Measurements from ENCODE around the gene KIRREL3.
"Not testable (repeated sequence)": the region's sequence is repeated elsewhere in the genome, so short reads cannot be mapped to it uniquely, and the experiment has no call there.

KIRREL3 gene

GRCh38 chr11:126400019-126400418 is 600.6 kb downstream of the KIRREL3 start:
- no peak for DNase-seq (ENCODE audit: low read depth)

- no peak for DNase-seq (ENCODE audit: low read depth)
These were observed 601.8 kb downstream of the KIRREL3 start for GRCh38 chr11:126398721-126399120.

DNA sequence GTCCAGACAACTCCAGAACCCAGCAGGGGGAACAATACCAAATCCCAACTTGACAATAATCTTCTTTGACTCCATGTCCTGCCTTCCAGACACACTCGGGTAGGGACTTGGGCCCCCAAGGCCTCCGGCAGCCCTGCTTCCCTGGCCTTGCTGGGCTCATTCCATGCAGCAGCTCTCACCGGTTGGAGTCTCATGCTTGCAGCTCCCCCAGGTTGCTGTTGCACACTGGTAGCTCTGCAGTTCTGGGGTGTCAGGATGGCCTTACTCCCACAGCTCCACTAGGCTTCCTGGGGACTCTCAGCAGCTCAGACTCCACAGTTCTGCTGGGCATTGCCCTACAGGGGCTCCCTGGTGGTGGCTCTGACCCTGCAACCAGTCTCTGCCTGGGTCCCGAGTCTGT is 602.3 kb downstream of the KIRREL3 start:
- DNase-seq (ENCODE audit: low read depth) = no peak

- no peak for DNase-seq (ENCODE audit: low read depth)
These were observed 603.6 kb downstream of the KIRREL3 start for GRCh38 chr11:126396965-126397364.

DNA sequence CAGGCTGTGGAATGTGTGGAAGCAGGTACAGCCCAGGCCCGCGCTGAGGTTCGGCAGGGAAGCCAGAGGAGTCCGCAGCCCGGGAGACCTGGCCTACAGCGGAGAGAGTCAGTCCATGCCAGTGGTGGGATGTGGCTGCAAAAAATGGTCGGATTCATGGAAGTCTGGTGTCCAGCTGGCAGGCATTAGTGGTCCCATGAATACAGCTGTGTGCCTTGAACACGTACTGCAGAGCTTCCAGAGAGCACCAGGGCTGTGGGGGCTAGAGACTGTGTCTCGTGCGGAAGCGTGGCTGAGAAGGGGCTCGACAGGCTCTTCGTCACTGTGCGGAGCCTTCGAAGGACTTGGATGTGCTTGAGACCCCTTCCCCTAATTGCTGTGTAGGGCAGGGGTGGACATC is 604.3 kb downstream of the KIRREL3 start:
- DNase-seq (ENCODE audit: low read depth) = not testable (repeated sequence)

- DNase-seq (ENCODE audit: low read depth) = not testable (repeated sequence)
These were observed 604.8 kb downstream of the KIRREL3 start for GRCh38 chr11:126395784-126396183.

DNA sequence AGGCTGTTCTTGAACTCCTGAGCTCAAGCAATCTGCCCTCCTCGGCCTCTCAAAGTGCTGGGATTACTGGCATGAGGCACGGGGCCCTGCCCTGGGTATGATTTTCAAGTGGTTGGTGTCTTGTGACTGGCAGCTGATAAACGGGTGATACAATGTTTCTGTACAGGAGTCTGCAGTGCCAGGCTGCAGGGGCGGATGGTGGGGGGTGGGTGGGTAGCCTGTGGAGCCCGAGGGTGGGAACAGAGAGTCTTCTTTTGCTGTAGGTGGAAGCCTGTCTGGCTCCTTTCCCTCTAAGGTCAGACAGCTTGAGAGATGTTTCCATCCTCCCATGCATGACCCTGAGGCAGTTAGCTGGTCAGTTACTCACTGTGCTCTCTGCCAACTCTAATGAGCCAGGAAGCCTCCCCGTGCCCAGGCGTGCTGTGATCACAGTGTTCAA is 605.9 kb downstream of the KIRREL3 start:
- DNase-seq (ENCODE audit: low read depth) = not testable (repeated sequence)

- no peak for DNase-seq (ENCODE audit: low read depth)
These were observed 606.5 kb downstream of the KIRREL3 start for GRCh38 chr11:126394036-126394435.

DNA sequence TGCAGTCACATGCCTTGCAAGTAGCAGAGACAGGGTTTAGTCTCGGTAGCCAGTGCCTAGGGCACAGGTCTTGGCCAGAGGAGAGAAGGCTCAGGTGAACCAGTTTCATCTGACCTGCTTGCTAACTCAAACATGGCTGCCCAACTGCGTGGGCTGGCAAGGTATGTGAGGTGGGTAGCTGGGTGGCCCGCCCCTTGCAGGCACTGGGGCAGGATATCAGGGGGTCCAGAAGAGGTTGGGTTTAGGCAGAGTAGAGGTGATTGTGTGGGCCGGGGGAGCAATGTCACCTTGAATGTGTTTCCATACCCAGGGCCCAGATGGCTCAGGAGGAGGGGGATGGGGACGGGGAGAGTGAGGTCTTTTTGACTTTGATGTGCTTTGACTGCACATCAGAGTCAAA is 607.4 kb downstream of the KIRREL3 start:
- DNase-seq (ENCODE audit: low read depth) = no peak

GRCh38 chr11:126392633-126393013 is 607.9 kb downstream of the KIRREL3 start:
- no peak for DNase-seq (ENCODE audit: low read depth)

GRCh38 chr11:126391970-126392632 is 608.5 kb downstream of the KIRREL3 start:
- DNase-seq (ENCODE audit: low read depth) = no peak

DNA sequence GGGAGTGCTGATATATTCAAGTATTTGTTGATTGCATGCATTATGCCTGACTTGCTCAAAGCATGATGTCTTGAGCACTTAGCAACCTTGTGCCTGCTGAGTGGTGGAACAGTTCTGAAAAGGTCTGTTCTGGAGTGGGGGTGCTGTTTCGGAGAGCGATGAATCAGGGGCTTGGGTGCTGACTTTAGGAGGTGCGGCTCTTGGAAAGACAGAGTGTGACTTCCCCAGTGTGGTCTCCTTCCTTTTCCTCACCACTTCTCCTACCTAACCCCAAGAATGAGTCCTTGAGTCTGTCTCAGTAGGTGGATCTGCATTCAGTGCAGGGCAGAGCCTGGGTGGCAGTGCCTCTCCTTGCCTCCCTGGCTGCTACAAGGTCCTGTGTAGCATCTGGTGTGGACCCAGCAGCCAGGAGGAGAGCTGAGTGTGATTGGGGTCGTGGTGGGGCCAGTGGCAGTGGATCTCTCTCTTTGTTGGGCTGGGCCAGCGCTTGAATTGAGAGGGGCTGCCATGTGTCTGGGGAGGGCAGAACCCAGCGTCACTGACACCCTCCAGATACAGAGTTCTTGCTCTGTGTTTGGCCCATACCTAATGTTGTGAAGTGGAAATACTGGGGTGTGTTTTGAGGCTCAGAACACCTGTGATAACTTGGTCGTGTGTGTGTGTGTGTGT is 609.1 kb downstream of the KIRREL3 start:
- no peak for DNase-seq (ENCODE audit: low read depth)

DNA sequence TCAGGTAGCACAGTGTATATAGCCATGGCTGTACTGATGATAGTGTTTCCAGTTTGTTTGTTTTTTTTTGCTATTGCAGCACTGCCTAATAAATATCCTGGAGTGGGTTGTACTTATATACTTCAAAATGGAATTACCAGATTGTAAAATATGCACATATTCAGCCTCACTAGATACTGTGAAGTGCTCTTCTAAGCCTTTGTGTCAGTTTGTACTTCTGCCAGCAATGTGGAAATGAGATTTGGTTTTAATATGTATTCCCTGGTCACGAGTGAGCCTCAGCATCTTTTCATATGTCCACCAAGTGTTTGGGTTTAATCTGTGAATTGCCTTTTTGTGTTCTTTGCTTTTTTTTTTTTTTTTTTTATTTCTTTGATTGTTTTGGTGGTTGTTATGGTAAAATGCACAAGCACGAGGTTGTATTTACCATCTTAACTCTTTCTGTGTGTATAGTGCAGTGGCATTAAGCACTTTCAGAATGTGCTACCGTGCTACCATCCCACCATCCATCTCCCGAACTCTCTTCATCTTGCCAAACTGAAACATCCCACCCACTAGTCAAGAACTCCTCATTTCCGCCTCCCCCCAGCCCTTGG is 610.2 kb downstream of the KIRREL3 start:
- no peak for DNase-seq (ENCODE audit: low read depth)

- no peak for DNase-seq (ENCODE audit: low read depth)
These were observed 612.7 kb downstream of the KIRREL3 start for GRCh38 chr11:126387857-126388256.

GRCh38 chr11:126386729-126387071 is 613.9 kb downstream of the KIRREL3 start:
- not testable (repeated sequence) for DNase-seq (ENCODE audit: low read depth)

DNA sequence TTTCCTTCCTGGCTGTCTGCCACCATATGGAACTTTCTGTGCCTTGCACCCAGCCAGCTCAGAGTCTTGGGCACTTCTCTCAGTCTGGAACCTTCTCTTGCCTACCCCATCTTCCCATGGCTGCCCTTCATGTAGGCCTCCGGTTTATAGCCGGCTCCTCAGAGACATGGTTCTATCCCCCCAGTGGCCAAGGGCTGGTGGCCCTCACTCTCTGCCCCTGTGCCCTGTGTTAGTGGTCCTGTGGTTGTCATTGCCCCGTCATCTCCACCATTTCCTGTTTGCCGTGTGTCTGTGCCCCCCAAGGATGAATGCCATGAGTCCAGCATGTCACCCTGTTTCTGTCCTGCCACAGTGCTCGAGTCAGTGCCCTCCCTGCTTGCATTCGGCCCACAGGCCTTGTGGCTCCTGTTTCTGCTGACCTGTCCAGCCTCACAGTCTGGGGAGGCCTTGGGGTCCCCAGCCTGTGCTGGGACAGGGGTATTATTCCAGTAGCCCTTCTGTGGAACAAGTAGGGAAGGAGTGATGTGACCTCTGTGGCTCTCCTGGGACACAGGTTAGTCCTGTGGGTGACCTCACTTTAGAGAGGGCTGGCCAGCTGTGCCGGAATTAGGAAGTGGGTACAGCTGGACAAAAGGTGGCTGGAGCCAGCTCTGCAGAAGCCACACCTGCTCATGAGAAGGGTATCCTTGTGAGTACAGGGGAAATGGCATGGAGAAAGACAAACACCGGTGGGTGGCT is 614.4 kb downstream of the KIRREL3 start:
- no peak for DNase-seq (ENCODE audit: low read depth)

DNA sequence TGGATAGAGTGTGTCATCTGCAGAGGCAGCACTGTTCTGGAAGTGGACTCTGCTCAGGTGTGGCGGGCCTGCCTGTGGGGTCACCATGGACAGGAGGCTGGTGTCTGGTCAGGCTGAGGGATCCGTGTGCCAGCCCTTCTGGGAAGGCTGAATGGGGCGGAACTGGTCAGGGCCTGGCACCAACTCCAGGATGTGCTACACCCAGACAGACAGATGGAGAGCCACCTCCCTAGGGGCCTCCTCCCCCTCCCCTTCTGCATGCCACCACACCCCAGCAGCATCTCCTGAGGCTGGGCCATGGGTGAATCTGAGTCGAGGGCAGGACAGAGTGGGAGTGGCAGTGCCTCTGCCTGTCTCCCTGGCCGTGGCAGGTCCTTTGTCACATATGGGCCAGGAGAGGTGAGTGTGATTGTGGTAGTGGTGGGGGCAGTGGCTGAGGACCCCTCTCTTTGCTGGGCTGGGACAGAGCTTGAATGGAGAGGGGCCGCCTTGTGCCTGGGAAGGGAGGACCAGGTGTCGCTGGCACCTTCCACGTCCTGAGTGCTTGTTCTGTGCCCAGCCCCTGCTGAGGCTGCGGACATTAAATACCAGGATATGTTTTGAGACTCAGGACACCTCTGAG is 616.0 kb downstream of the KIRREL3 start:
- no peak for DNase-seq (ENCODE audit: low read depth)

- DNase-seq (ENCODE audit: low read depth) = no peak
These were observed 616.9 kb downstream of the KIRREL3 start for GRCh38 chr11:126383339-126384335.

DNA sequence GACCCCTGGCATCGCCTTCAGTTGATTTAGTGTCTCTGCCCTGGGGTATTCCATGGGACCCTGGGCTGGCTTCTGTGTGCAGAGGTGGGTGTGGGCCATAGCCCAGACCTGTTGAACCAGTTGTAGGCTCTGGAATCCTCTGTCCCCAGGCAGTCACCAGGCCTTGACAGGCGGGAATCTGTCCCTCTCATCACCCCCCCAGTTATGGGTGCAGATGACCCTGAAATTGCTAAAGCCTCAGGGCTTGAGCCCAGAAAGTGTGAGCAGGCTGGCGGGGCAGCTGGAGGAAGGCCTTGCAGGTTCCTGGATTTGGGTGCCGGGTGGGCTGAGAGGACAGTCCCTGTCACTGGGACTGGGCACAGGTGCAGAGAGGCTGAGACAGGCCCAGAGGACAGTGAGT is 617.9 kb downstream of the KIRREL3 start:
- not testable (repeated sequence) for DNase-seq (ENCODE audit: low read depth)

DNA sequence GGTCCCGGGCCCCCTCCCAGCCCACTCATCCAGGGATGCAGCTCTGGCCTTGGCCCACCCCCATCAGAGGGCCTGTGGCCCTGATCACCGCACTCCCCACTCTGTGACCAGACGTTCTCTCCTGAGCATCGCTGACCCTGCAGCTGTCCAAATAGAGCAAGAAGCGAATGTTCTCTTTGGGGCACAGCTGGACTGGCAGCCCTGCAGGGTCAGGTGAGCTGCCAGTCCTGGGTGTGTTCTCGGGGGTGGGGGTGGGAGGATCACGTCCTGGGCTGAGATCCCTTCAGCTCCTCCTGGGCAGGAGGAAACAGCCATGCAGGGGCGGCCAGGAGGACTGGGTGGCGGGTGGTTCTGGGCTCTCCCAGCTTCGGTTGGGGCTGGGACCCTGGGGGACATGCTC is 618.6 kb downstream of the KIRREL3 start:
- DNase-seq (ENCODE audit: low read depth) = not testable (repeated sequence)

DNA sequence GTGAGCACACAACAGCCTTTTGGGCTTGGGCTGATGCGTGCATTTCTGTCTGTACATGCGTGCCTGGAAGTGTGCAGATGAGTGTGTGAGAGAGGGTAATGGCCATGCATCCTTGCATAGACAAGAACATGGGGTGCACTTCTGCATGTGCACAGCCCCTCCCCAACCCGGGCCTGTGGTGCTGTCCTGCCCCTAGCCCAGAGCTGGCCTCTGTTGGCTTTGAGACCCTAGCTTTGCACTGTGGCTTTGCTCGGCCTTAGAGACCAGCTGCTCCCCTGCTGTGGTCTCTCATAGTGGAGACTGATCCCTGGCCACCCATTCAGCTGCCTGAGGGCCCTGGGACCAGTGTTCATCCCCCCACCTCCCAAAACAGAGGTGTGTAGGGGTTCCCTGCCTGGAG is 619.7 kb downstream of the KIRREL3 start:
- DNase-seq (ENCODE audit: low read depth) = no peak

Data from HS-27A (cell line).